Activated CD8-positive, alpha-beta memory T cell treated with anti-CD3 and anti-CD28 coated beads for 4 hours (primary cell): ENCODE results near the gene DHX9.

Experiments
- DNase-seq, 2 donors: peaks; one replicate each; pipeline ENCODE4 v3.0.0-alpha.2; 2020; ENCODE audit warnings: low read depth in 2 of 2

DHX9 gene

GRCh38 chr1:182841368-182841988 is 2.3 kb downstream of the DHX9 start:
- no peak for DNase-seq

DNA sequence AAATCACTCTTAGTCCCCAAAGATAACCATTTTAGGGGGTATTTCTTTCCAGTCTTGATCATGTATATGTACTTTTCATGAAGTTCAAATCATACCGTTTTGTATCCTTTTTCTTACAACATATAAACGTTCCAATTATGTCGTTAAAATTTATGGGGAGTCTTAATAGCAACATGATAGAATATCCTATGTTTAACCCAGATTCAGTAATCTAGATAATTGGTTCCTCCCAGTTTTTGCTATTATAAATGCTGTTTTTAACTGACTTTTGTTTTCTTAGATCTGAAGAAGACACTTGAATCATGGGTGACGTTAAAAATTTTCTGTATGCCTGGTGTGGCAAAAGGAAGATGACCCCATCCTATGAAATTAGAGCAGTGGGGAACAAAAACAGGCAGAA is 3.1 kb downstream of the DHX9 start:
- DNase-seq = no peak

DNA sequence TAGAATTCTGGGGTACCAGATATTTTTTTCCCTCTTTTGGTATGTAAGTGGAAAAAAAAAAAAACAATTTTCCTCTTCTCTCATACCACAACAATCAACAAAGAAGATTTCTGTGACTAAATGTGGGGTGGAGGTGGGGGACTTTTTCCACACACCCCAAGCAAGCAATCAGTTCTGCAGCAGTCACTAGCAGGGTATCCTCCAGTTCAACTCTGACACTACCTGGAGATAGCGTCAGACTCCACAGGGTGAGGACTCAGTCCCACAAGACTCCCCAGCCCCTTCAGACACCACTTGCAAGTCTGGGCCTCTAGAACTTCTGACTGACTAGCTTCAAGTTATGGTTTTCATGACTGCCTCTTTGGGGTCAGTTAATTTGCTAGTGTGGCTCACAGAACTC is 6.2 kb downstream of the DHX9 start:
- peak in 1 of 2 donors; percentile 14 for DNase-seq

GRCh38 chr1:182845894-182846293 is 6.7 kb downstream of the DHX9 start:
- no peak for DNase-seq

- DNase-seq = no peak
Observed at GRCh38 chr1:182847105-182847504, 8.0 kb downstream of the DHX9 start.

DNA sequence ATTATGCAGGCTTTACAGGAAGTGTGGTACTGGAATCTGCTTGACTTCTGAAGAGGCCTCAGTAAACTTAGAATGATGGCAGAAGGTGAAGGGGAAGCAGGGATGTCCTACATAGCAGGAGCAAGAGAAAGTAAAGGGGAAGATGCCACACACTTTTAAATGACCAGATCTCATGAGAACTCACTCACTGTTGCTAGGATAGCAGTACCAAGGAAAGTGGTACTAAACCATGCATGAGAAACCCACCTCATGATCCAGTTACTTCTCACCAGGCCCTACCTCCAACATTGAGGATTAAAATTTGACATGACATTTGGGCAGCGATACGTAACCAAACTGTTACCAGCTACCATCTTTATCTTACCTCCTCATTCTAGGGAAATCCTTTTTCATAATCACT is 9.6 kb downstream of the DHX9 start:
- no peak for DNase-seq

- DNase-seq = no peak
Observed at GRCh38 chr1:182850319-182850718, 11.2 kb downstream of the DHX9 start.

DNA sequence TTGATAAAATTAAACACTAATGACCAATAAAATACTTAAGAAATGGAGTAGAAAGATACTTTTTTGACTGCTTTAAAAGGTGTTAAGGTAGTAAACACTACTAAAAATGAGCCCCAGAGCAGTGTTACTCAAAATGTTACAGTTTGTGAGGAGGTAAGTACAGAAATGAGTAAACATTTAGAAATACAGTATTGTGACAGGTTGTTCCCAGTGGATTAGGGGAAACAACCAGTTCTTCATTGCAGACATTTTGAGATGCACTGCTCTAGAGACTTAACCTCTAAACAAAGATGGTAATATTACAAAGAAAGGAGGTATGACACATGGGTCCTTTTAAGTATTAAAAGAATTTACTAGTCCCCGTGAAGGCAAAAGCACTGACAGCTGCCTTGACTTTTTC is 12.7 kb downstream of the DHX9 start:
- DNase-seq = no peak

DNA sequence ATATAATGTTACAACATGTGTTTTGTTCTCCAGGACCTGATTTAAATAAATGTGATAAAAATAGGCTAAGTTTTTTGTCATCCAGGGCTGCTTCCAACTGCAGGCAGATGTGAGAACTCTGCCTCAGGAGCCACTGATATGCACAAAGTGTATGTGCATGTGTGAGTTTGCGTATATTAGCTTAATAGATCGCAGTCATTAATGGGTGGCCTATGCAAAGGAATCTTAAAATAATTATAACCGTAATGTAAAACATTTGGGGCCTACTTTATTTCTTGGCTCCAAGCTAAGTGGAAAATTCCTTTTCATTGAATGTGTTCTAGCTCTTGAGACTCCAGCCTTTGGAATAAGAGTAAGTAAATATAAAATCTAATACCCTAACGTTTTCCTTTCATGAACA is 16.8 kb downstream of the DHX9 start:
- no peak for DNase-seq

- DNase-seq = no peak
Observed at GRCh38 chr1:182857212-182857611, 18.1 kb downstream of the DHX9 start.

DNA sequence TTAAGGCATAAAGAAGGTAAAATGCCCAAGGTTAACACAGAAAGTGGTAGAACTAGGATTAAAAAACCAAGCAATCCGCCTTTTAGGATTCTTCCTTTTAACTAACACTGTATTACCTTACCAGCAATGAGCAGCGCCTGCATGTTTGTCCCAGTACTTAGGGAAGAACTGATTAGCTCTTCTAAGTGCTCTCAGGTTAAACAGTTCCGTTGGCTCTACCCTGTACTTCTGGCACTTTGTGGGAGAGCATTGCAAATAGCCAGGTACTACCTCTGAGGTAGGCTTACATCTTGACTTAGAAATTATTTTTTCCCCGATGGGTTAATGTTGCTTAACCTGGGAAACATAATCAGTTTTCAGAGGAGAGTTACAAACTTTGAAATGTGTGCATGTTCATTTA is 21.5 kb downstream of the DHX9 start:
- DNase-seq = no peak

GRCh38 chr1:182861994-182862393 is 22.8 kb downstream of the DHX9 start:
- no peak for DNase-seq

DNA sequence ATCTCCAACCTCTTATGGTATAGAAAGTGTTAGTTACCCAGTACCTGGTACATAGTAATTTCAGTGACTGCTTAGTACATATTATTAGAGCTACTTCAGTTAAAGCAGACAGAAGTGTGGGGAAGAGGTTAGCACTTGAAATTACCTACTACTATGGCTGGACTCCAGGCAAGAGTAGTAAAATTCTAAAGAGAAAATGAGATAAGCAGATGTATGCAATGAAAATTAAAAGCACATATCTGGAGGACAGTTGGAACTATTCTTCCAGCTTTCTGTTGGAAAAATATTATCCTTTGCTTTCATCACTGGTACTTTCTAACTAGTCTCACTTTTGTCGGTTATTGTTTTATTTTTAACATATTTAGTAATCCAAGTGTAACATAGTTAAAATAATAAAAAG is 23.7 kb downstream of the DHX9 start:
- no peak for DNase-seq

DNA sequence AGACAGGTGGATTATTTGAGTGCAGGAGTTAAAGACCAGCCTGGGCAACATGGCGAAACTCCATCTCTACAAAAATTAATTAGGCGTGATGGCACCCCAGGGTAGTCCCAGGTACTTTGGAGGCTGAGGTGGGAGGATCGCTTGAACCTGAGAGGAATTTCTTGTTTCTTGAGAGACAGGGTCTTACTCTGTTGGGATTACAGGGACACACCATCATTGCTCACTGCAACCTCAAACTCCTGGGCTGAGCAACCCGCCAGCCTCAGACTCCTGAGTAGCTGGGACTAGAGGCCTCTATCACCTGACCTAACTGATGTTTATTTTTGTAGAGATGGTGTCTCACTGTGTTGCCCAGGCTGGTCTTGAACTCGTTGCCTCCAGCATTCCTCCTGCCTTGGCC is 24.8 kb downstream of the DHX9 start:
- DNase-seq = no peak

- no peak for DNase-seq
Observed at GRCh38 chr1:182867861-182868260, 28.7 kb downstream of the DHX9 start.

DNA sequence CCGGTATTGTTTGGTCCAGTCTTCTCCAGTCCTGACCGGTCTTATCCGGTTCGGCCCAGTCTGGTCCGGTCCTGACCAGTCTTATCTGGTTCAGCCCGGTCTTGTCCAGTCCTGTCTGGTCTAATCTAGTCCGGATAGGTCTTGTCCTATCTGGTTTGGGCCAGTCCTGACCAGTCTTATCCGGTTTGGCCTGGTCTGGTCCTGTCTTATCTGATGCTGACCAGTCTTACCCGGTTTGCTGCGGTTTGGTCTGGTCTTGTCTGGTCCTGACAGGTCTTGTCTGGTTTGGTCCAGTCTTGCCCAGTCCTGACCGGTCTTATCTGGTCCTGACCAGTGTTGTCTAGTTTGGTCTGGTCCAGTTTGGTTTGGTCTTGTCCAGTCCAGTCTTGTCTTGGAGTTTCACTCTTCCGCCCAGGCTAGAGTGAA is 30.1 kb downstream of the DHX9 start:
- no peak for DNase-seq

DNA sequence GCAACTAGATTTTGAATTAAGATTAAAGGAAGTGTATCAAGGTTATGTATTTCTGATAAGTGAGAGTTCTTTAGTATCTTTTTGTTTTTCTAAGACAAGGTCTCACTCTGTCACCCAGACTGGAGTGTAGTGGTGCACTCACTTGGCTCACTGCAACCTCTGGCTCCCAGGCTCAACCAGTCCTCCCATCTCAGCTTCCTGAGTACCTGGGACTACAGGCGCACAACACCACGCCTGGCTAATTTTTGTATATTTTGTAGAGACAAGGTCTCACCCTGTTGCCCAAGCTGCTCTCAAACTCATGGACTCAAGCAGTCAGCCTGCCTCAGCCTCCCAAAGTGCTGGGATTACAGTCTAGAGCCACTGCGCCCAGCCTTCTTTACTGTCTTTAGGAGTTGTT is 33.7 kb downstream of the DHX9 start:
- DNase-seq = no peak

GRCh38 chr1:182875889-182876288 is 36.7 kb downstream of the DHX9 start:
- DNase-seq = no peak

- DNase-seq = no peak
Observed at GRCh38 chr1:182877331-182877730, 38.2 kb downstream of the DHX9 start.

- DNase-seq = no peak
Observed at GRCh38 chr1:182877842-182878241, 38.7 kb downstream of the DHX9 start.

DNA sequence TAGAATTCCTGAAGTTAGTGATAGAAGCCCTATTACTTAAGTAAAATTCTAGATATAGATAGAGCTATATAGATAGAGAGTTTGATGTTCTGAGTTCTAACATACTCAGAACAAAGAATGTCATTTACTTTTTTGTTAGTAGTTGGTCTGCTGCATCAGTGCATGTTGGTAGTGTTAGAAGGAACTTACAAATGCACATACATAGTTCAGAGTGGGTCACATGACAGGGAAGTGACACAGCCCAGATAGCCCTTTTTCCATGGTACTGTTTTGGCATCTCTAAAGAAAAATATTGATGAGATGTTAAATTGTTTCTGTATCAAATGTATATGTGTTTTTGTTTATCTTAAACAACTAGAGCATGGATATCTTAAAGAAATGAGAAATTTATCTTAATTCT is 45.7 kb downstream of the DHX9 start:
- no peak for DNase-seq

DNA sequence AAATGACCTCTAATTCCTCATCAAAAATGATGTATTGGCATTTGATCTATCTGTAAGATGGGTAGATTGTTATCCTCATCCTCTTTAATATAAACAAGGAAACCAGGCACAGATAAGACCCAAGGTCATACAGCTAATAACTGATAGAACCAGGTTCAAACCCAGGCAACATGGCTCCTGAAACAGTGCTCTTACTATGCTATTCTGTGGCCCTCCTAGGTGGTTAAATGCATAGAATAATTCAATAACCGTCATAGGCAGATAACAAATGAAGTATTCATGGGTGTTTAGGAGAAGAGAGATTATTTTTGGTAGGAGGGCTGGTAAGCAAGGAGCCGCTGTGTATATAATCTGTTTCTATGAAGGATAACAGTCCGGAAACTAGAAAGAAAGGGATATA is 46.4 kb downstream of the DHX9 start:
- no peak for DNase-seq

- no peak for DNase-seq
Observed at GRCh38 chr1:182886985-182887384, 47.8 kb downstream of the DHX9 start.

DNA sequence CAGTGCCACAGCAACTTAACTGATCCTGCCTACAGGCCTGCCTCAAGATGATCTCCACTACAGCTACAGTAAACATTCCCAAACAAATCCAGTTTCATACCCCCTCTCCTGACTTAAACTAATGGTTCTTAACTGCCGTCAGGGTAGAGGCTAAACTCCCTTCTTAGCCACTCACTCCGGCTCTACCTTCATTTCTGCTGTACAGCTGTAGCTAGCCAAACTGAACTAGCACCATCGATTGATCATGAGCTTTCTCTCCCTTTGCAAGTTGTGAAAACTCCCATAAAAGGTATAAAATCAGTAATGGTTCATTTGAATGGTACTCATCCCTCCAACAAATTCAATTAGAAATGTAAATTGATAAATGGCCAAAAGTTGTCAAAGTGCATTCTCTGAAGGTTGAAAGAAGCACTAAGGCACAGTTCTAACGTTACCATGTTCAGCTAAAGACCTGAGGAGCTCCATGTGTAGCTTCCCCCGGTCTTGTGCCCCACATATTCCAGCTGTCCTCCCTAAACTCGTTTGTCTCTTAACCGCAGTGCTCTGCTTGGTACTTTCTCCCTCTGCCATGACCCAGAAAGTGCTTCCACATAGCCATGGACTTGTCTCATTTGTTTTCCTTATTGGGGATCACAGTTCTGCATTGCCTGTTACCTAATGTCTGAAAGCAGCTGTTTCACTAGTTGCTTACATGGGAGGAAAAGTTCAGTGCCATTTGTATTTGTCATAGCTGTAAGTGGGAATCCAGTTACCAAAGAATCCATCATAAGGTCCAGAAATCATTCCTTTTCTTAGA is 49.8 kb downstream of the DHX9 start:
- DNase-seq = no peak
